Spleen (tissue), 11 donors: Measurements from ENCODE around the gene MS4A14. TPM values are rescaled to one million over a fixed set of nuclear protein-coding genes. Genes with fewer than 3 reads are reported as not detected.

Source experiments
- DNase-seq: peaks from one replicate; pipeline ENCODE4 v3.0.0-alpha.2; 2020
- H3K27ac ChIP-seq, 8 donors: fragments of 200-600 bp; sonication (generic) in 7 of 8; 1 replicate in 4 of 8; 2 replicates in 4 of 8; pipeline versions ENCODE4 v1.5.0 to v1.8.0; 2016 to 2021; ENCODE audit warnings: inconsistent platforms in 4 of 8, mild to moderate bottlenecking in 4 of 8, moderate library complexity in 1 of 8
- H3K27me3 ChIP-seq, 7 donors: fragments of 200-600 bp; sonication (generic) in 6 of 7; replicated peaks in 1 of 7; 1 replicate in 4 of 7; 2 replicates in 3 of 7; pipeline versions ENCODE4 v1.5.0 to v1.8.0; 2016 to 2021; ENCODE audit warnings: inconsistent platforms in 3 of 7, mild to moderate bottlenecking in 1 of 7
- H3K36me3 ChIP-seq, 6 donors: fragments of 200-600 bp; sonication (generic) in 5 of 6; 1 replicate in 4 of 6; 2 replicates in 2 of 6; pipeline versions ENCODE4 v1.5.0 to v1.8.0; 2016 to 2021; ENCODE audit warnings: inconsistent platforms in 2 of 6
- H3K4me1 ChIP-seq, 6 donors: fragments of 200-600 bp; sonication (generic) in 5 of 6; 1 replicate in 3 of 6; 2 replicates in 3 of 6; pipeline versions ENCODE4 v1.5.0 to v1.8.0; 2016 to 2021; ENCODE audit warnings: inconsistent platforms in 3 of 6
- H3K4me3 ChIP-seq, 8 donors: fragments of 200-600 bp; sonication (generic) in 7 of 8; 1 replicate in 4 of 8; 2 replicates in 4 of 8; pipeline versions ENCODE4 v1.5.0 to v1.8.0; 2016 to 2021; ENCODE audit warnings: inconsistent platforms in 4 of 8, mild to moderate bottlenecking in 4 of 8, moderate library complexity in 2 of 8
- H3K9me3 ChIP-seq, 8 donors: fragments of 200-600 bp; sonication (generic) in 7 of 8; 1 replicate in 4 of 8; 2 replicates in 4 of 8; pipeline versions ENCODE4 v1.5.0 to v1.8.0; 2016 to 2021; ENCODE audit warnings: inconsistent platforms in 4 of 8
- POLR2A ChIP-seq, 3 donors: fragments of 450-650 bp; IDR thresholded peaks; one replicate each; pipeline ENCODE4 v1.5.1; 2017; ENCODE audit warnings: antibody characterized with exemption in 3 of 3, mild to moderate bottlenecking in 1 of 3
- POLR2AphosphoS5 ChIP-seq, 3 donors: sonication (generic); formaldehyde crosslinking; IDR thresholded peaks; one replicate each; pipeline ENCODE4 v1.5.1; 2017; ENCODE audit warnings: antibody characterized with exemption in 3 of 3
- WGBS, 5 donors: extraction: QIAGEN DNeasy Blood & Tissue Kit in 3 of 5; methylation state at CpG; one replicate each; pipeline versions ENCODE4 v1.1.5 to v1.1.7; 2013 to 2018; 5-methylcytosine and 5-hydroxymethylcytosine counted together
- intact Hi-C: fragments of 100-400 bp; cut with DNase I; formaldehyde crosslinking; loops from one replicate; pipeline ENCODE4 v1.15.0; 2023; ENCODE audit warnings: low total_unique reads
- polyA plus RNA-seq, 3 donors: library from polyadenylated mRNA; stranded (reverse); fragments of 200-250 nt; gene quantifications; one replicate each; pipeline ENCODE4 v1.2.1, GENCODE V29; 2013
- total RNA-seq, 7 donors: library from RNA; depleted of rRNA in 3 of 7; stranded (reverse); fragments of >200 nt in 3 of 7; fragmentation: NEBNext Ultra II Directional in 4 of 7; extraction: Animal tissue kit (Norgen Biotek cat#: 25700) in 4 of 7; gene quantifications; one replicate each; pipeline versions ENCODE4 v1.1.0 to v1.2.1, GENCODE V29; 2016 to 2021
- TF ChIP-seq, protein P1 (sequence below), 11 experiments: fragments of 200-600 bp in 7 of 11; fragments of 450-650 bp in 4 of 11; sonication (generic) in 4 of 11; IDR thresholded peaks in 8 of 11; conservative IDR thresholded peaks in 3 of 11; 1 replicate in 7 of 11; 2 replicates in 4 of 11; pipeline versions ENCODE4 v1.4.0 to v1.8.0; 2016 to 2021; ENCODE audit warnings: antibody characterized with exemption in 11 of 11, inconsistent platforms in 4 of 11, mild to moderate bottlenecking in 1 of 11
- donor health status: healthy with polysubstance abuse.
- donor health status: DM: no; HTN: no; CAD: no; lungs with moderate emphysema.
- donor health status: DM: no; HTN: no; CAD: no.
- donor health status: Bipolar disorder and iron deficiency.
- donor health status: healthy.
- donor health status: DM: no; HTN: no; CAD: no.
- donor health status: DM: yes; HTN: yes; CAD: no.

MS4A14 gene
- total and polyA plus RNA-seq, 10 donors: 1.0 to 18.0 (median 5.2) TPM

DNA sequence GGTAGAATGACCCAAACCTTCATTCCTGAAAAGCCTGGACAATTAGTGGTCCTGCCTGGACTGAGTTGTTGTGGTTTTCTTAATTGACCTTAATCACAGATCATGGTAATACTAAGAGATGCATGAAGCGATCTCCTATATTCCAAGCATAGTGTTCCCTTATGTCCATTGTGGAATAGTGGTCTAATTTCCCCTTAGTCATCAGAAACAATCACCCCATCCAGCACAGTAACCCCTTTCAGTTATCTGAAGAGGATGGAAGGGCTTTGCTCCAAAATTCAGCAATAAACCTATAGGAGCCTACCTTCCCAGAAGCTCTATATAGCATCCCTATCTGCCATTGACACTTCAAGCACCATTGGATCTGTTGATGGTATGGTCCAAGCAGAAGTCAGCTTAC lies 26.4 kb downstream of the MS4A14 start:
- Histone ChIP-seq H3K27ac (no peak overlapping the region), H3K27me3 (no peaks in the 10 kb centered on the region), H3K36me3 (no peaks in the 10 kb centered on the region), H3K4me3 (no peak overlapping the region), H3K9me3 (peaks cover 0 to 14% (median 2%) of the 10 kb centered on the region in 8 donors), H3K4me1 (no peaks in the 10 kb centered on the region)
- DNase-seq: no peak
- intact Hi-C loops: no loop called here
- no peak for TF ChIP-seq POLR2A (IDR thresholded peaks at IDR 0.05)
- TF ChIP-seq, protein P1, sequence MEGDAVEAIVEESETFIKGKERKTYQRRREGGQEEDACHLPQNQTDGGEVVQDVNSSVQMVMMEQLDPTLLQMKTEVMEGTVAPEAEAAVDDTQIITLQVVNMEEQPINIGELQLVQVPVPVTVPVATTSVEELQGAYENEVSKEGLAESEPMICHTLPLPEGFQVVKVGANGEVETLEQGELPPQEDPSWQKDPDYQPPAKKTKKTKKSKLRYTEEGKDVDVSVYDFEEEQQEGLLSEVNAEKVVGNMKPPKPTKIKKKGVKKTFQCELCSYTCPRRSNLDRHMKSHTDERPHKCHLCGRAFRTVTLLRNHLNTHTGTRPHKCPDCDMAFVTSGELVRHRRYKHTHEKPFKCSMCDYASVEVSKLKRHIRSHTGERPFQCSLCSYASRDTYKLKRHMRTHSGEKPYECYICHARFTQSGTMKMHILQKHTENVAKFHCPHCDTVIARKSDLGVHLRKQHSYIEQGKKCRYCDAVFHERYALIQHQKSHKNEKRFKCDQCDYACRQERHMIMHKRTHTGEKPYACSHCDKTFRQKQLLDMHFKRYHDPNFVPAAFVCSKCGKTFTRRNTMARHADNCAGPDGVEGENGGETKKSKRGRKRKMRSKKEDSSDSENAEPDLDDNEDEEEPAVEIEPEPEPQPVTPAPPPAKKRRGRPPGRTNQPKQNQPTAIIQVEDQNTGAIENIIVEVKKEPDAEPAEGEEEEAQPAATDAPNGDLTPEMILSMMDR (IDR thresholded peaks at IDR 0.05 in 8 of 11, conservative IDR thresholded peaks at IDR 0.05 in 3 of 11): no peak
- TF ChIP-seq POLR2AphosphoS5 (IDR thresholded peaks at IDR 0.05): no peak
- whole genome bisulfite sequencing, 5 donors: 43 to 94% (median 83%) methylated on average over 1 of the region's 1 CpG

- no peak for DNase-seq
- no peak overlapping the region for H3K27ac ChIP-seq
- no peaks in the 10 kb centered on the region for H3K4me1 ChIP-seq
- H3K4me3 ChIP-seq: no peak overlapping the region
- no peaks in the 10 kb centered on the region for H3K36me3 ChIP-seq
- no peaks in the 10 kb centered on the region for H3K27me3 ChIP-seq
- 43 to 54% (median 53%) methylated on average over 2 of the region's 2 CpGs for WGBS, 5 donors
- no peak for TF ChIP-seq POLR2AphosphoS5 (IDR thresholded peaks at IDR 0.05)
- TF ChIP-seq, protein P1 (IDR thresholded peaks at IDR 0.05 in 8 of 11, conservative IDR thresholded peaks at IDR 0.05 in 3 of 11): no peak
- no peak for TF ChIP-seq POLR2A (IDR thresholded peaks at IDR 0.05)
- intact Hi-C loops: no loop called here
- H3K9me3 ChIP-seq: no peaks in the 10 kb centered on the region
These were observed 32.3 kb downstream of the MS4A14 start for GRCh38 chr11:60428517-60428916.

GRCh38 chr11:60429272-60429671 lies 33.0 kb downstream of the MS4A14 start, which contains the start of gene MS4A5:
Gene MS4A5, plus strand, starts transcription at chr11:60429572. Its CDS starts 103 bp downstream, at chr11:60429675.
- H3K27me3 ChIP-seq: no peaks in the 10 kb centered on the region
- no peak within 1 kb of the TSS for H3K4me3 ChIP-seq
- WGBS, 5 donors: 96 to 99% (median 97%) methylated on average over 5 of the region's 5 CpGs
- H3K27ac ChIP-seq: no peak within 1 kb of the TSS
- TF ChIP-seq POLR2AphosphoS5 (IDR thresholded peaks at IDR 0.05) (no peak), POLR2A (IDR thresholded peaks at IDR 0.05) (no peak)
- TF ChIP-seq, protein P1 (IDR thresholded peaks at IDR 0.05 in 8 of 11, conservative IDR thresholded peaks at IDR 0.05 in 3 of 11): no peak
- no peaks in the 10 kb centered on the region for H3K36me3 ChIP-seq
- intact Hi-C loops: no loop called here
- no peak for DNase-seq
- no peaks in the 10 kb centered on the region for H3K4me1 ChIP-seq
- no peaks in the 10 kb centered on the region for H3K9me3 ChIP-seq

DNA sequence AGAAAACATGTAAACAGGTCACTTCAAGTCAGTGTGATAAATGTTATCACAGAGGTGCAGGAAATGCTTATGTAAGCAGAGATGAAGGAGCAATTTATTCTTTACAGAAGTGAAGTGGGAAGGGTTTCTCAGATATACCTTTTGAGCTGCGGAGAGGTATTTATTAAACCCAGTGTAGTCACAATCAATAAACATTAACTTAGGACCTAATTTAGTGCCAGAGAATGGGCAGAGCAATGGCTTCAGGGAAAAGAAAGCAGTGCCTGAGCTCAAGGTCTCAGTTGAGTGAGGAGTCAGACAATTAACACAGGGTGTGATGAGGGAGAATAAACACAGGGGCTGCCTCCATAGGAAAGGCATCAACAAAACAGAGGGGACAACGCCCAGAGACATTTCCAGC lies 35.0 kb downstream of the MS4A14 start:
- TF ChIP-seq POLR2A (IDR thresholded peaks at IDR 0.05) (no peak), POLR2AphosphoS5 (IDR thresholded peaks at IDR 0.05) (no peak)
- TF ChIP-seq, protein P1 (IDR thresholded peaks at IDR 0.05 in 8 of 11, conservative IDR thresholded peaks at IDR 0.05 in 3 of 11): no peak
- intact Hi-C loops: no loop called here
- H3K4me1 ChIP-seq: no peaks in the 10 kb centered on the region
- no peak overlapping the region for H3K4me3 ChIP-seq
- H3K27ac ChIP-seq: no peak overlapping the region
- no peaks in the 10 kb centered on the region for H3K9me3 ChIP-seq
- 71 to 85% (median 80%) methylated on average over 2 of the region's 2 CpGs for WGBS, 5 donors
- H3K36me3 ChIP-seq: no peaks in the 10 kb centered on the region
- DNase-seq: no peak
- no peaks in the 10 kb centered on the region for H3K27me3 ChIP-seq
